ENCODE results near the gene AMZ1.

- TF ChIP-seq CHD4 (IDR thresholded peaks at IDR 0.05) = no peak
- no peak for TF ChIP-seq FOS (IDR thresholded peaks at IDR 0.05; ENCODE audit: borderline replicate concordance, extremely low read depth, insufficient read length)
- TF ChIP-seq E2F4 (IDR thresholded peaks at IDR 0.05; ENCODE audit: low read depth, low read length) = no peak
- TF ChIP-seq CBFB (IDR thresholded peaks at IDR 0.05; ENCODE audit: low read depth) = no peak
- no peak for TF ChIP-seq GABPA (IDR thresholded peaks at IDR 0.05; ENCODE audit: low read depth)
- TF ChIP-seq POLR2A (IDR thresholded peaks at IDR 0.05; ENCODE audit: low read depth, low read length) = no peak
- TF ChIP-seq SMAD5 (IDR thresholded peaks at IDR 0.05; ENCODE audit: low read depth) = no peak
- no peak for TF ChIP-seq SRF (IDR thresholded peaks at IDR 0.05; ENCODE audit: low read depth in 2 of 2, low read length in 2 of 2)
- no peak for TF ChIP-seq ZBTB33 (IDR thresholded peaks at IDR 0.05)
- TF ChIP-seq NFIC (IDR thresholded peaks at IDR 0.05; ENCODE audit: low read depth, low read length) = no peak
- no peak for TF ChIP-seq ELK1 (IDR thresholded peaks at IDR 0.05; ENCODE audit: low read depth, low read length)
- TF ChIP-seq CBX5 (IDR thresholded peaks at IDR 0.05; ENCODE audit: low read depth) = no peak
- TF ChIP-seq YY1 (IDR thresholded peaks at IDR 0.05; ENCODE audit: low read depth, low read length) = no peak
- TF ChIP-seq CTCF (IDR thresholded peaks at IDR 0.05 in 2 of 3, conservative IDR thresholded peaks at IDR 0.05 in 1 of 3; ENCODE audit: control insufficient read depth in 2 of 3, extremely low read depth in 1 of 3, insufficient read depth in 1 of 3, low read depth in 3 of 3, low read length in 3 of 3) = no peak
Measured at GRCh38 chr7:2736411-2736914, 48.5 kb downstream of the AMZ1 start.

Data from GM12878 (cell line).